ENCODE measurements around the gene NSG2.

DNA sequence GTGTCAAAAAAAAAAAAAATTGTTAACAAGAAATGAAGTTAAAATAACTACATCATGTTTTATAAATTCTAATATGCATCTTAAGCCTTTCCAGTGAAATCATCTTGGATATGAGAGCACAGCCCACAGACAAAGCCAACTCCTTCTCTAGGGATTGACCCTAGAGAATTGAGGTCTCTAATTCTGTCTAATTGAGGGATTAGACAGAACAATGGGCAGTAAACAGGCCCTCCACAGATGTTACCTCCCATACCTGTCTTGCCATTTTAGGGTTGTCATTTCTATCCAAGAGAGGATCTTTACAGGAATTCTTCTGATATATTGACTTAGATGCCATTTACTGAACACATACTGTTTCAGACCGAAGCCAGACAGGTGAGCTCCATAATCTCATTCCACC, 42.3 kb downstream of the NSG2 start:
- TF ChIP-seq, protein P1, sequence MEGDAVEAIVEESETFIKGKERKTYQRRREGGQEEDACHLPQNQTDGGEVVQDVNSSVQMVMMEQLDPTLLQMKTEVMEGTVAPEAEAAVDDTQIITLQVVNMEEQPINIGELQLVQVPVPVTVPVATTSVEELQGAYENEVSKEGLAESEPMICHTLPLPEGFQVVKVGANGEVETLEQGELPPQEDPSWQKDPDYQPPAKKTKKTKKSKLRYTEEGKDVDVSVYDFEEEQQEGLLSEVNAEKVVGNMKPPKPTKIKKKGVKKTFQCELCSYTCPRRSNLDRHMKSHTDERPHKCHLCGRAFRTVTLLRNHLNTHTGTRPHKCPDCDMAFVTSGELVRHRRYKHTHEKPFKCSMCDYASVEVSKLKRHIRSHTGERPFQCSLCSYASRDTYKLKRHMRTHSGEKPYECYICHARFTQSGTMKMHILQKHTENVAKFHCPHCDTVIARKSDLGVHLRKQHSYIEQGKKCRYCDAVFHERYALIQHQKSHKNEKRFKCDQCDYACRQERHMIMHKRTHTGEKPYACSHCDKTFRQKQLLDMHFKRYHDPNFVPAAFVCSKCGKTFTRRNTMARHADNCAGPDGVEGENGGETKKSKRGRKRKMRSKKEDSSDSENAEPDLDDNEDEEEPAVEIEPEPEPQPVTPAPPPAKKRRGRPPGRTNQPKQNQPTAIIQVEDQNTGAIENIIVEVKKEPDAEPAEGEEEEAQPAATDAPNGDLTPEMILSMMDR (IDR thresholded peaks at IDR 0.05; ENCODE audit: low read length): no peak
- TF ChIP-seq EZH2 (optimal IDR thresholded peaks at IDR 0.05; ENCODE audit: low read depth, low read length) (no peak), EZH2phosphoT487 (IDR thresholded peaks at IDR 0.05; ENCODE audit: low read length) (no peak)

All from MM.1S (cell line).